Panc1 (cell line): ENCODE results near the gene LARP1.

Experiments used
- REST ChIP-seq, 2 experiments: IDR thresholded peaks; 2 replicates each; pipeline ENCODE4 v1.6.1; 2011 to 2012; ENCODE audit warnings: low read depth in 2 of 2, control low read depth in 1 of 2, low read length in 1 of 2, mild to moderate bottlenecking in 1 of 2, moderate library complexity in 1 of 2; ENCODE audit not compliant: insufficient read depth in 1 of 2
- TF ChIP-seq, protein P1 (sequence below): fragments of 450-650 bp; IDR thresholded peaks from 2 replicates; pipeline ENCODE4 v1.5.1; 2017; ENCODE audit warnings: mild to moderate bottlenecking

GRCh38 chr5:154860765-154861164, 105.6 kb downstream of the LARP1 start:
- TF ChIP-seq, protein P1, sequence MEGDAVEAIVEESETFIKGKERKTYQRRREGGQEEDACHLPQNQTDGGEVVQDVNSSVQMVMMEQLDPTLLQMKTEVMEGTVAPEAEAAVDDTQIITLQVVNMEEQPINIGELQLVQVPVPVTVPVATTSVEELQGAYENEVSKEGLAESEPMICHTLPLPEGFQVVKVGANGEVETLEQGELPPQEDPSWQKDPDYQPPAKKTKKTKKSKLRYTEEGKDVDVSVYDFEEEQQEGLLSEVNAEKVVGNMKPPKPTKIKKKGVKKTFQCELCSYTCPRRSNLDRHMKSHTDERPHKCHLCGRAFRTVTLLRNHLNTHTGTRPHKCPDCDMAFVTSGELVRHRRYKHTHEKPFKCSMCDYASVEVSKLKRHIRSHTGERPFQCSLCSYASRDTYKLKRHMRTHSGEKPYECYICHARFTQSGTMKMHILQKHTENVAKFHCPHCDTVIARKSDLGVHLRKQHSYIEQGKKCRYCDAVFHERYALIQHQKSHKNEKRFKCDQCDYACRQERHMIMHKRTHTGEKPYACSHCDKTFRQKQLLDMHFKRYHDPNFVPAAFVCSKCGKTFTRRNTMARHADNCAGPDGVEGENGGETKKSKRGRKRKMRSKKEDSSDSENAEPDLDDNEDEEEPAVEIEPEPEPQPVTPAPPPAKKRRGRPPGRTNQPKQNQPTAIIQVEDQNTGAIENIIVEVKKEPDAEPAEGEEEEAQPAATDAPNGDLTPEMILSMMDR, result no peak
- TF ChIP-seq REST (IDR thresholded peaks at IDR 0.05; ENCODE audit: insufficient read depth in 1 of 2, low read depth in 2 of 2, low read length in 1 of 2), result no peak
